ENCODE data around the gene INAFM1. TPM values are rescaled to one million over a fixed set of nuclear protein-coding genes. Genes with fewer than 3 reads are reported as not detected.

The INAFM1 gene
- total RNA-seq = 10 to 100 TPM in 1 of 4 donors, 1 to 10 TPM in 3; 4.3 to 10.6 (median 8.2) TPM

DNA sequence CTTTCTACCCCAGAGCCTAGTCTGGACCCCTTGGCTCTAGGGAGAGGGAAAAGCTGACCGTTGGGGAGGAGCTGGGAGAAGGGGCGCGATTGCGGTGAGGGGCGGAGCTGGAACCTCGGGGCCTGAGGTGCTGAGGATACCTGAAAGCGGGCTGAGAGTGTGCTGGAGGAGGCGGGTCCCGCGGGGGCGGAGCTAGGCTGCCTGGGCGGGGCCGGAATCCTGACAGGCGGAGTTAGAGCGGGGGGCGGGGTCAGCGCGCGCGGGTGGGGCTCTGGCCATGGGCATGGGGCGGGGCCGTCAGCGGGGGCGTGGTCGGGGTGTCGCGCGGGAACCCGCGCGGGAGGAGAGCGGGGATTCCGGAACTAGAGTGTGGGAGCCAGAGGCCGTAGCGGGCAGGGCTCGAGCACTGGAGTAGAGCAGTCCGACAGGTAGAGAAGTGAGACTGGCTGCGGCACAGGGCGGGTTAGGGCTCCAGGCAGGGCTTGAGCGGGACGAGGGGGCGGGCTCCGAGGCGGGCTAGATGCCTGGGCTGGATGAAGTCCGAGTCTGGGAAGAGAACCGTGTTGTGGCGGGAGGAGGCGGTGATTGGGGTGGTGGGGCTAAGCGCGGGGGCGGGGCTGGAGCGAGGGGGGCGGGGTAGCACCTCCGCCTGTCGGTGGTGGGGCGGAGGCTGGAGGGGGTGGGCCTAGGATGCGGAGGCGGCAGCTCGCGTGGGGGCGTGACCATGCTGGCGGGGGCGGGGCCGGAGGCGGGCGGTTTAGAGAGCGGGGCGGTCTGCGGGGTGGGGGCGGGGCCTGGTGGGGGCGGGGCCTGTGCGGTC is at the start of gene INAFM1:
INAFM1 (plus strand) TSS at position 815 of the 820 bp plus-strand sequence. CDS start 35 bp downstream, outside the sequence.
- peak; percentile 96 to 97 for DNase-seq
- Histone ChIP-seq H3K9me3 (no peaks in the 10 kb centered on the region), H3K4me3 (replicated peaks in 1 of 3) (peak within 1 kb of the TSS; percentile 72 to 87 (median 73)), H3K36me3 (peaks cover 18 to 19% of the 10 kb centered on the region in 2 donors), H3K27me3 (no peaks in the 10 kb centered on the region), H3K4me1 (peaks cover 5 to 30% of the 10 kb centered on the region in 2 donors), H3K27ac (peak within 1 kb of the TSS; percentile 91 to 100 (median 97))
- peak in 1 of 2 donors; percentile 19 for TF ChIP-seq POLR2A (IDR thresholded peaks at IDR 0.05)
- TF ChIP-seq CTCF (IDR thresholded peaks at IDR 0.05) = no peak
- 0% methylated on average over 18 to 38 of the region's 72 CpGs for WGBS, 2 donors
- intact Hi-C loops (cut with DNase I) = no loop called here

- TF ChIP-seq POLR2A (IDR thresholded peaks at IDR 0.05) = peak; percentile 99 to 100
- peak in 3 of 6 experiments; percentile 51 to 58 (median 57) for TF ChIP-seq CTCF (IDR thresholded peaks at IDR 0.05)
- intact Hi-C loops (cut with DNase I) = no loop called here
- peak overlapping the region in 2 of 3 donors; percentile 18 to 57 for H3K4me3 ChIP-seq (replicated peaks in 1 of 3)
- peaks cover 23 to 39% of the 10 kb centered on the region in 2 donors for H3K4me1 ChIP-seq
- H3K9me3 ChIP-seq = no peaks in the 10 kb centered on the region
- H3K27me3 ChIP-seq = no peaks in the 10 kb centered on the region
- H3K27ac ChIP-seq = peak overlapping the region; percentile 97 to 100 (median 98)
- H3K36me3 ChIP-seq = peaks cover 4 to 16% of the 10 kb centered on the region in 2 donors
- DNase-seq = peak; percentile 88 to 89
- 4 to 11% methylated on average over 13 to 43 of the region's 59 CpGs for WGBS, 2 donors
These were observed 48.8 kb upstream of the INAFM1 start for GRCh38 chr19:47225746-47226425.

DNA sequence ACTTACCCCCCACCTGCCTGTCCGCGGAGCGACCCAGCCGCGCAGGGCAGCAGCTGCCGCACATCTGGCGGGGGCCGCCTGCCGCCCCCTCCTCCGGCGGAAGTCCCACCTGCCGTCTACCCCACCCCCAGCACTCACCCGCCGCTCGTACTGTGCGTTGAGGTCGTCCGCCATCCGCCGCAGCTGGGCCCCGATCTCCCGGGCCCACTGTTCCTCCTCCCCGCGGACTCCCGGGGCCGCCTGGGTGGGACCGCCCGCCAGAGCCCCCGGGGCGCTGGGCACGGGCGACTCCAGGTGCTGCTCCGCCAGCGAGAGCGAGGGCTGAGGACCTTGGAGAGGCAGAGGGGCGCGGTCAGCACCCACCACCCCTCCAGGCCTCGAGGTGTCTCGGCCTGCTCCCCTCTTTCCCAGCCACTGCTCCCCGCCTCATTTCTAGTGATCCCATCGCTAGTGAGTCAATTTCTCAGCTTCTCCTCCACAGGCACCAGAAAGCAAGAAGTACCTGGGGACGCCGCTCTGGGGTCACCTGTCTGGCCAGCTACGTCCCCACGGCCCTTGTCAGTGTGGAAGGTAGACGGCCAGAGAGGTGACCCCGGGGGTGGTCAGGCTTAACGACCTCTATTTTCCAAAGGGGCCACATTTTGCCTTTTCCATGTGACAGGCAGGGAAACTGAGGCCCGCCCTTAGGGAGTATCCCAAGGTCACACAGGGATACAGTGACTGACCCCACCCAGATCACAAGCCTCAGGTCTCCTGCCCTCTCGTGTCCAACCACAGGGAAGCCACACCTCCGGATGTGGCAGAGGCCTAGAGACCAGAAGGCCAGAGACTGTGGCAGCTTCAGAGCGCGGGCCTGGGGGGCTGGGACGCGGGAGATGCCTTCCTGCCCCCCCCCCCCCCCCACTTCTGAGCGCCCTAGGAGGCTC is 48.0 kb upstream of the INAFM1 start:
- no peak for TF ChIP-seq CTCF (IDR thresholded peaks at IDR 0.05)
- TF ChIP-seq POLR2A (IDR thresholded peaks at IDR 0.05) = peak in 1 of 2 donors; percentile 45
- peak overlapping the region in 2 of 3 donors; percentile 18 to 57 for H3K4me3 ChIP-seq (replicated peaks in 1 of 3)
- intact Hi-C loops (cut with DNase I) = no loop called here
- H3K36me3 ChIP-seq = peaks cover under 1 to 8% of the 10 kb centered on the region in 2 donors
- peak; percentile 68 to 71 for DNase-seq
- H3K9me3 ChIP-seq = no peaks in the 10 kb centered on the region
- WGBS, 2 donors = 16 to 19% methylated on average over 24 to 27 of the region's 56 CpGs
- H3K4me1 ChIP-seq = peaks cover 27 to 44% of the 10 kb centered on the region in 2 donors
- no peaks in the 10 kb centered on the region for H3K27me3 ChIP-seq
- peak overlapping the region; percentile 97 to 100 (median 98) for H3K27ac ChIP-seq

GRCh38 chr19:47227352-47228167 is 47.1 kb upstream of the INAFM1 start:
- 11 to 14% methylated on average over 14 to 19 of the region's 27 CpGs for WGBS, 2 donors
- intact Hi-C loops (cut with DNase I) = no loop called here
- H3K27ac ChIP-seq = peak overlapping the region; percentile 97 to 100 (median 98)
- peak overlapping the region in 1 of 3 donors; percentile 40 for H3K4me3 ChIP-seq (replicated peaks in 1 of 3)
- H3K36me3 ChIP-seq = no peaks in the 10 kb centered on the region
- DNase-seq = peak; percentile 87
- TF ChIP-seq POLR2A (IDR thresholded peaks at IDR 0.05) (peak in 1 of 2 donors; percentile 39), CTCF (IDR thresholded peaks at IDR 0.05) (no peak)
- no peaks in the 10 kb centered on the region for H3K27me3 ChIP-seq
- H3K4me1 ChIP-seq = peaks cover 27 to 52% of the 10 kb centered on the region in 2 donors
- no peaks in the 10 kb centered on the region for H3K9me3 ChIP-seq

Measured in thyroid gland (tissue), 4 donors.